Liver (tissue), 9 donors: ENCODE data around the gene RANBP1. TPM values are rescaled to one million over a fixed set of nuclear protein-coding genes. Genes with fewer than 3 reads are reported as not detected.

ENCODE experiments used
- DNase-seq: peaks from one replicate; pipeline ENCODE4 v3.0.0-alpha.2; 2017; ENCODE audit warnings: low spot score
- H3K27ac ChIP-seq, 2 donors: one replicate each; pipeline ENCODE4 v1.7.0; 2013; ENCODE audit warnings: inconsistent platforms in 2 of 2, low read length in 2 of 2, control low read depth in 1 of 2, low read depth in 1 of 2, mild to moderate bottlenecking in 1 of 2
- H3K27me3 ChIP-seq, 4 donors: one replicate each; pipeline versions ENCODE4 v1.6.1 to v1.7.0; 2013; ENCODE audit warnings: low read length in 3 of 4, inconsistent platforms in 1 of 4, mild to moderate bottlenecking in 1 of 4, moderate library complexity in 1 of 4; ENCODE audit not compliant: control insufficient read depth in 4 of 4, insufficient read depth in 4 of 4
- H3K36me3 ChIP-seq, 4 donors: one replicate each; pipeline versions ENCODE4 v1.6.1 to v1.7.0; 2013; ENCODE audit warnings: low read length in 3 of 4, mild to moderate bottlenecking in 3 of 4, low read depth in 1 of 4, moderate library complexity in 1 of 4; ENCODE audit not compliant: control insufficient read depth in 4 of 4, insufficient read depth in 3 of 4
- H3K4me1 ChIP-seq, 4 donors: one replicate each; pipeline versions ENCODE4 v1.6.1 to v1.7.0; 2013; ENCODE audit warnings: low read length in 3 of 4, mild to moderate bottlenecking in 3 of 4, moderate library complexity in 1 of 4; ENCODE audit not compliant: control insufficient read depth in 4 of 4, insufficient read depth in 4 of 4
- H3K4me3 ChIP-seq, 3 donors: one replicate each; pipeline versions ENCODE4 v1.6.1 to v1.7.0; 2013; ENCODE audit warnings: low read length in 3 of 3, control low read depth in 1 of 3, low read depth in 1 of 3, mild to moderate bottlenecking in 1 of 3
- H3K9ac ChIP-seq, 2 donors: one replicate each; pipeline ENCODE4 v1.7.0; 2013; ENCODE audit warnings: low read length in 2 of 2, mild to moderate bottlenecking in 2 of 2, moderate library complexity in 2 of 2, control low read depth in 1 of 2, low read depth in 1 of 2
- H3K9me3 ChIP-seq, 4 donors: one replicate each; pipeline versions ENCODE4 v1.6.1 to v1.7.0; 2013; ENCODE audit warnings: low read length in 3 of 4; ENCODE audit not compliant: control insufficient read depth in 4 of 4
- EGR1 ChIP-seq, 2 donors: IDR thresholded peaks; 2 replicates each; pipeline ENCODE4 v1.6.1; 2016 to 2018; ENCODE audit warnings: antibody characterized with exemption in 2 of 2, low read depth in 2 of 2
- FOXA1 ChIP-seq: IDR thresholded peaks from 2 replicates; pipeline ENCODE4 v1.6.1; 2016; ENCODE audit warnings: antibody characterized with exemption
- FOXA2 ChIP-seq: IDR thresholded peaks from 2 replicates; pipeline ENCODE4 v1.6.1; 2016; ENCODE audit warnings: antibody characterized with exemption
- GABPA ChIP-seq, 2 donors: IDR thresholded peaks in 1 of 2; conservative IDR thresholded peaks in 1 of 2; 2 replicates each; pipeline ENCODE4 v1.6.1; 2016; ENCODE audit warnings: antibody characterized with exemption in 2 of 2, mild to moderate bottlenecking in 1 of 2, moderate library complexity in 1 of 2
- HNF4A ChIP-seq, 2 donors: conservative IDR thresholded peaks; 2 replicates each; pipeline ENCODE4 v1.6.1; 2016; ENCODE audit warnings: antibody characterized with exemption in 2 of 2, mild to moderate bottlenecking in 2 of 2
- HNF4G ChIP-seq: IDR thresholded peaks from 2 replicates; pipeline ENCODE4 v1.6.1; 2016; ENCODE audit warnings: antibody characterized with exemption
- JUND ChIP-seq, 2 donors: IDR thresholded peaks; 2 replicates each; pipeline ENCODE4 v1.6.1; 2016; ENCODE audit warnings: antibody characterized with exemption in 2 of 2
- NR2F2 ChIP-seq: IDR thresholded peaks from 2 replicates; pipeline ENCODE4 v1.6.1; 2016; ENCODE audit warnings: antibody characterized with exemption
- RAD21 ChIP-seq, 2 donors: IDR thresholded peaks; 2 replicates each; pipeline ENCODE4 v1.6.1; 2016; ENCODE audit warnings: antibody characterized with exemption in 2 of 2, mild to moderate bottlenecking in 2 of 2
- RXRA ChIP-seq, 2 donors: IDR thresholded peaks; 2 replicates each; pipeline ENCODE4 v1.6.1; 2017 to 2018; ENCODE audit warnings: antibody characterized with exemption in 2 of 2, mild to moderate bottlenecking in 1 of 2
- TAF1 ChIP-seq: conservative IDR thresholded peaks from 2 replicates; pipeline ENCODE4 v1.6.1; 2016; ENCODE audit warnings: antibody characterized with exemption, mild to moderate bottlenecking
- WGBS: extraction: QIAGEN DNeasy Blood & Tissue Kit; methylation state at CpG from one replicate; pipeline ENCODE4 v1.1.7; 2013; 5-methylcytosine and 5-hydroxymethylcytosine counted together
- polyA plus RNA-seq, 2 donors: library from polyadenylated mRNA; stranded (reverse) in 1 of 2; unstranded in 1 of 2; fragments of 200-250 nt in 1 of 2; fragments of >200 nt in 1 of 2; fragmentation: Nextera tagmentation in 1 of 2; extraction: Ambion mirVana in 1 of 2; gene quantifications; one replicate each; pipeline versions ENCODE4 v1.2.1 to v1.2.3, GENCODE V29; 2013 to 2015
- total RNA-seq, 2 donors: library from RNA; depleted of rRNA; stranded (reverse); fragments of >200 nt; gene quantifications; one replicate each; pipeline ENCODE4 v1.2.3, GENCODE V29; 2014
- TF ChIP-seq, protein P1 (sequence below): IDR thresholded peaks from 2 replicates; pipeline ENCODE4 v1.6.1; 2016; ENCODE audit warnings: antibody characterized with exemption, mild to moderate bottlenecking
- TF ChIP-seq, protein P2 (sequence below): fragments of 150-350 bp; IDR thresholded peaks from 2 replicates; pipeline ENCODE4 v1.5.1; 2017; ENCODE audit warnings: improper control_type of control experiment, low read depth, low read length; ENCODE audit not compliant: missing input control
- TF ChIP-seq, protein P3 (sequence below): IDR thresholded peaks from 2 replicates; pipeline ENCODE4 v1.6.1; 2016; ENCODE audit warnings: antibody characterized with exemption
- donor health status: healthy.
- donor health status: healthy.
- donor health status: healthy.
- donor health status: healthy.
- donor health status: healthy.

Gene RANBP1
- total and polyA plus RNA-seq, 4 donors: 62.3 to 102 (median 87.8) TPM

DNA sequence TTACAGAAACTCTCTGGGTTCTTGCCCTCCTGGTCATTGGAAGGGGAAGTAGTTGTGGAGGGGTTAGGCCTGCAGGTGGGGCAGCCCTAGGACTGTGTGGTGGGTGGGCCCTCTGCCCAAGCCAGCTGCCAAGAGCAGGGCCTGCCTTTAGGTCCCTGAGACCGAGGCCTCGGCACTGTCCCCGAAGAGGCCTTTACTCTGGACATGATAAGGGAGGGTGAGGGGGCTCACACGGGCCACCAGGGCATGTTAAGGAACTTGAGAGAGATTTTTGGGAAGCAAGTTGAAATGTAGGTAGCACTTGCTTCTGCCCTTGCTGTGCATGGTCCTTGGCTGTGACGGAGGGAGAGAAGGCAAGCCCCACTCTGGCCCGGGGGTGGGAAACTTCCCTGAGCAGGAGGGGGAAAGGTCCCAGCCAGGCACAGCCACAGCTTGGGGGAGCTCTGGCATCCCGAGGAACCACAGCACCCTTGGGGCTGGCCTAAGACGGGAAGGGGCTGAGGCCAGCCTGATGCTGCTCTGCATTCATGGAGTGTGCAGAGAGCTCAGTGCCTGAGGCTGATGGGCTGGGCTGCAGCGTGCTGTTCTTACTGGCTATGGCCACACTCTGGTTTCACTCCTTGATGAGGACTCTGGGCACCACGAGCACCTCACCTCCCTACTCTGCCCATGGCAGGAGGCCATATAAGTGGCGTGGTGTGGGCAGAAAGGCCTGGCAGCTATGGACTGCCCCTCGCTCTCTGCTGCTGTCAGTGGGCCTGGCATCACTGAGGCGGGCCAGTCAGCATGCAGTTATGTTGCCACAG, 7.8 kb upstream of the RANBP1 start:
- no peaks in the 10 kb centered on the region for H3K9me3 ChIP-seq
- TF ChIP-seq FOXA1: no peak
- no peak for TF ChIP-seq GABPA (IDR thresholded peaks at IDR 0.05 in 1 of 2, conservative IDR thresholded peaks at IDR 0.05 in 1 of 2)
- TF ChIP-seq, protein P1, sequence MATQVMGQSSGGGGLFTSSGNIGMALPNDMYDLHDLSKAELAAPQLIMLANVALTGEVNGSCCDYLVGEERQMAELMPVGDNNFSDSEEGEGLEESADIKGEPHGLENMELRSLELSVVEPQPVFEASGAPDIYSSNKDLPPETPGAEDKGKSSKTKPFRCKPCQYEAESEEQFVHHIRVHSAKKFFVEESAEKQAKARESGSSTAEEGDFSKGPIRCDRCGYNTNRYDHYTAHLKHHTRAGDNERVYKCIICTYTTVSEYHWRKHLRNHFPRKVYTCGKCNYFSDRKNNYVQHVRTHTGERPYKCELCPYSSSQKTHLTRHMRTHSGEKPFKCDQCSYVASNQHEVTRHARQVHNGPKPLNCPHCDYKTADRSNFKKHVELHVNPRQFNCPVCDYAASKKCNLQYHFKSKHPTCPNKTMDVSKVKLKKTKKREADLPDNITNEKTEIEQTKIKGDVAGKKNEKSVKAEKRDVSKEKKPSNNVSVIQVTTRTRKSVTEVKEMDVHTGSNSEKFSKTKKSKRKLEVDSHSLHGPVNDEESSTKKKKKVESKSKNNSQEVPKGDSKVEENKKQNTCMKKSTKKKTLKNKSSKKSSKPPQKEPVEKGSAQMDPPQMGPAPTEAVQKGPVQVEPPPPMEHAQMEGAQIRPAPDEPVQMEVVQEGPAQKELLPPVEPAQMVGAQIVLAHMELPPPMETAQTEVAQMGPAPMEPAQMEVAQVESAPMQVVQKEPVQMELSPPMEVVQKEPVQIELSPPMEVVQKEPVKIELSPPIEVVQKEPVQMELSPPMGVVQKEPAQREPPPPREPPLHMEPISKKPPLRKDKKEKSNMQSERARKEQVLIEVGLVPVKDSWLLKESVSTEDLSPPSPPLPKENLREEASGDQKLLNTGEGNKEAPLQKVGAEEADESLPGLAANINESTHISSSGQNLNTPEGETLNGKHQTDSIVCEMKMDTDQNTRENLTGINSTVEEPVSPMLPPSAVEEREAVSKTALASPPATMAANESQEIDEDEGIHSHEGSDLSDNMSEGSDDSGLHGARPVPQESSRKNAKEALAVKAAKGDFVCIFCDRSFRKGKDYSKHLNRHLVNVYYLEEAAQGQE: no peak
- TF ChIP-seq EGR1 (IDR thresholded peaks at IDR 0.05; ENCODE audit: low read depth in 2 of 2): no peak
- TF ChIP-seq TAF1: no peak
- TF ChIP-seq RXRA (IDR thresholded peaks at IDR 0.05): no peak
- TF ChIP-seq, protein P2, sequence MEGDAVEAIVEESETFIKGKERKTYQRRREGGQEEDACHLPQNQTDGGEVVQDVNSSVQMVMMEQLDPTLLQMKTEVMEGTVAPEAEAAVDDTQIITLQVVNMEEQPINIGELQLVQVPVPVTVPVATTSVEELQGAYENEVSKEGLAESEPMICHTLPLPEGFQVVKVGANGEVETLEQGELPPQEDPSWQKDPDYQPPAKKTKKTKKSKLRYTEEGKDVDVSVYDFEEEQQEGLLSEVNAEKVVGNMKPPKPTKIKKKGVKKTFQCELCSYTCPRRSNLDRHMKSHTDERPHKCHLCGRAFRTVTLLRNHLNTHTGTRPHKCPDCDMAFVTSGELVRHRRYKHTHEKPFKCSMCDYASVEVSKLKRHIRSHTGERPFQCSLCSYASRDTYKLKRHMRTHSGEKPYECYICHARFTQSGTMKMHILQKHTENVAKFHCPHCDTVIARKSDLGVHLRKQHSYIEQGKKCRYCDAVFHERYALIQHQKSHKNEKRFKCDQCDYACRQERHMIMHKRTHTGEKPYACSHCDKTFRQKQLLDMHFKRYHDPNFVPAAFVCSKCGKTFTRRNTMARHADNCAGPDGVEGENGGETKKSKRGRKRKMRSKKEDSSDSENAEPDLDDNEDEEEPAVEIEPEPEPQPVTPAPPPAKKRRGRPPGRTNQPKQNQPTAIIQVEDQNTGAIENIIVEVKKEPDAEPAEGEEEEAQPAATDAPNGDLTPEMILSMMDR: no peak
- no peak for TF ChIP-seq NR2F2
- no peak for TF ChIP-seq HNF4A (conservative IDR thresholded peaks at IDR 0.05)
- no peak for TF ChIP-seq FOXA2
- no peak for TF ChIP-seq JUND (IDR thresholded peaks at IDR 0.05)
- TF ChIP-seq, protein P3, sequence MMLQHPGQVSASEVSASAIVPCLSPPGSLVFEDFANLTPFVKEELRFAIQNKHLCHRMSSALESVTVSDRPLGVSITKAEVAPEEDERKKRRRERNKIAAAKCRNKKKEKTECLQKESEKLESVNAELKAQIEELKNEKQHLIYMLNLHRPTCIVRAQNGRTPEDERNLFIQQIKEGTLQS: no peak
- DNase-seq: no peak
- no peak overlapping the region for H3K9ac ChIP-seq
- peaks cover 0 to 24% (median 11%) of the 10 kb centered on the region in 4 donors for H3K4me1 ChIP-seq
- H3K36me3 ChIP-seq: peaks cover 23 to 76% (median 49%) of the 10 kb centered on the region in 4 donors
- no peaks in the 10 kb centered on the region for H3K27me3 ChIP-seq
- no peak overlapping the region for H3K4me3 ChIP-seq
- no peak overlapping the region for H3K27ac ChIP-seq
- 91% methylated on average over 13 of the region's 13 CpGs for WGBS

DNA sequence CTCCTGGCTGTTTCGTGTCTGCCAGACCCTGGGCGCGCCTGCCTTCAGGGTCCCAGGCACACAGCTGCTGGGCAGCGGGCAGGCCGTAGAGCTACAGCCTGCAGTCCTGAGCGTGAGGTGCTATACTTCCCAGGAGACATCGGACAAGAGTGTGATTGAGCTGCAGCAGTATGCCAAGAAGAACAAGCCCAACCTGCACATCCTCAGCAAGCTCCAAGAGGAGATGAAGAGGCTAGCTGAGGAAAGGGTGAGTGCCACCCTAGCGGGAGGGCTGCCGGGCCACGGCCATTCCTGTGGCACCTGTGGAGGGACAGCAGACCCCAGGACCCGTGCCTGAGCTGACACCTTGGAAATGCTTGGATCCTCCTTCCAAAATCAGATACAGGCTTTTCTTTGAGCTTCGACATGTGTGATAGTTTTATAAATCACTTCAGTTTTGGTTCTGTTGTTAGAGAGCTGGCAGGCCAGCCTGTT, 7.1 kb upstream of the RANBP1 start:
- no peaks in the 10 kb centered on the region for H3K9me3 ChIP-seq
- H3K9ac ChIP-seq: no peak overlapping the region
- no peak for DNase-seq
- H3K4me3 ChIP-seq: no peak overlapping the region
- H3K27me3 ChIP-seq: no peaks in the 10 kb centered on the region
- no peak overlapping the region for H3K27ac ChIP-seq
- WGBS: 92% methylated on average over 12 of the region's 12 CpGs
- no peak for TF ChIP-seq NR2F2
- no peak for TF ChIP-seq HNF4G
- TF ChIP-seq, protein P2: no peak
- TF ChIP-seq RAD21 (IDR thresholded peaks at IDR 0.05): no peak
- no peak for TF ChIP-seq EGR1 (IDR thresholded peaks at IDR 0.05; ENCODE audit: low read depth in 2 of 2)
- TF ChIP-seq HNF4A (conservative IDR thresholded peaks at IDR 0.05): no peak
- no peak for TF ChIP-seq FOXA1
- H3K36me3 ChIP-seq: peaks cover 27 to 76% (median 49%) of the 10 kb centered on the region in 4 donors
- H3K4me1 ChIP-seq: peaks cover 0 to 24% (median 10%) of the 10 kb centered on the region in 4 donors
